GM23338 (cell line): ENCODE data around the gene FAM241B. TPM values are rescaled to one million over a fixed set of nuclear protein-coding genes. Genes with fewer than 3 reads are reported as not detected.

ENCODE experiments used
- ATAC-seq: fragments of 200-7000 bp; cut with Tn5 transposase; 3 replicates; pipeline ENCODE4 v1.9.1; 2020
- DNase-seq: peaks from one replicate; pipeline ENCODE4 v3.0.0-alpha.2; 2015; ENCODE audit warnings: low spot score
- H2AFZ ChIP-seq: fragments of 200-600 bp; sonication (generic); 2 replicates; pipeline ENCODE4 v1.8.0; 2016; ENCODE audit warnings: antibody characterized with exemption, mild to moderate bottlenecking, moderate library complexity
- H3F3A ChIP-seq: fragments of 200-600 bp; sonication (generic); replicated peaks from 2 replicates; pipeline ENCODE4 v1.8.0; 2017; ENCODE audit warnings: antibody characterized with exemption, mixed run types, low read depth
- H3K27ac ChIP-seq: fragments of 200-600 bp; sonication (generic); 2 replicates; pipeline ENCODE4 v1.6.1; 2016; ENCODE audit warnings: low read depth
- H3K27me3 ChIP-seq: fragments of 200-600 bp; sonication (generic); 2 replicates; pipeline ENCODE4 v1.8.0; 2016; ENCODE audit warnings: mild to moderate bottlenecking, mixed run types, moderate library complexity; ENCODE audit not compliant: insufficient read depth
- H3K36me3 ChIP-seq: fragments of 200-600 bp; sonication (generic); 2 replicates; pipeline ENCODE4 v1.8.0; 2016; ENCODE audit warnings: mild to moderate bottlenecking; ENCODE audit not compliant: insufficient read depth
- H3K4me1 ChIP-seq: fragments of 200-600 bp; sonication (generic); 2 replicates; pipeline ENCODE4 v1.8.0; 2016; ENCODE audit warnings: mild to moderate bottlenecking, moderate library complexity; ENCODE audit not compliant: insufficient read depth
- H3K4me2 ChIP-seq: fragments of 200-600 bp; sonication (generic); 2 replicates; pipeline ENCODE4 v1.7.1; 2017; ENCODE audit warnings: mixed run types
- H3K4me3 ChIP-seq: fragments of 200-600 bp; sonication (generic); 2 replicates; pipeline ENCODE4 v1.6.1; 2016; ENCODE audit warnings: mixed run types
- H3K79me2 ChIP-seq: fragments of 200-600 bp; sonication (generic); replicated peaks from 2 replicates; pipeline ENCODE4 v1.8.0; 2017; ENCODE audit warnings: mild to moderate bottlenecking; ENCODE audit not compliant: insufficient read depth
- H3K9me2 ChIP-seq: fragments of 200-600 bp; sonication (generic); 2 replicates; pipeline ENCODE4 v1.8.0; 2017; ENCODE audit not compliant: insufficient read depth
- H4K20me1 ChIP-seq: fragments of 200-600 bp; sonication (generic); replicated peaks from 2 replicates; pipeline ENCODE4 v1.8.0; 2017; ENCODE audit warnings: mild to moderate bottlenecking; ENCODE audit not compliant: insufficient read depth
- H3K27ac Mint-ChIP-seq: 2 replicates; pipeline ENCODE4 v1.8.0; 2020; ENCODE audit warnings: inconsistent platforms, mild to moderate bottlenecking, moderate library complexity, mixed read lengths
- H3K27me3 Mint-ChIP-seq: 3 replicates; pipeline ENCODE4 v1.8.0; 2022; ENCODE audit warnings: low read depth, mild to moderate bottlenecking, moderate library complexity, mixed read lengths, inconsistent platforms; ENCODE audit not compliant: insufficient read depth, poor library complexity
- H3K36me3 Mint-ChIP-seq: 3 replicates; pipeline ENCODE4 v1.8.0; 2021; ENCODE audit warnings: low read depth, mild to moderate bottlenecking, inconsistent platforms, moderate library complexity, mixed read lengths
- H3K4me1 Mint-ChIP-seq: 3 replicates; pipeline ENCODE4 v1.8.0; 2020; ENCODE audit warnings: mild to moderate bottlenecking, inconsistent platforms, mixed read lengths
- H3K4me3 Mint-ChIP-seq: 3 replicates; pipeline ENCODE4 v1.8.0; 2021; ENCODE audit warnings: moderate library complexity, mild to moderate bottlenecking, inconsistent platforms, mixed read lengths
- H3K9me3 Mint-ChIP-seq: 3 replicates; pipeline ENCODE4 v1.8.0; 2020; ENCODE audit warnings: moderate library complexity, mild to moderate bottlenecking, inconsistent platforms, mixed read lengths
- CREB1 ChIP-seq: fragments of 250-450 bp; sonication (Bioruptor Pico); IDR thresholded peaks from 2 replicates; pipeline ENCODE4 v1.5.0; 2020; ENCODE audit warnings: low read depth, mild to moderate bottlenecking, moderate library complexity
- CTCF ChIP-seq, 2 experiments: fragments of 200-600 bp in 1 of 2; sonication (generic) in 1 of 2; conservative IDR thresholded peaks; 2 replicates each; pipeline versions ENCODE4 v1.5.1 to v1.6.1; 2016 to 2017; ENCODE audit warnings: antibody characterized with exemption in 2 of 2, low read depth in 2 of 2, mild to moderate bottlenecking in 2 of 2, moderate library complexity in 1 of 2
- ETS1 ChIP-seq: IDR thresholded peaks from 2 replicates; pipeline ENCODE4 v1.6.1; 2016; ENCODE audit warnings: antibody characterized with exemption
- EZH2 ChIP-seq: fragments of 200-600 bp; sonication (generic); IDR thresholded peaks from one replicate; pipeline ENCODE4 v1.8.0; 2017; ENCODE audit warnings: antibody characterized with exemption, mild to moderate bottlenecking, low read depth; ENCODE audit not compliant: unreplicated experiment
- EZH2phosphoT487 ChIP-seq: fragments of 200-600 bp; sonication (generic); IDR thresholded peaks from one replicate; pipeline ENCODE4 v1.8.1; 2018; ENCODE audit warnings: antibody characterized with exemption; ENCODE audit not compliant: unreplicated experiment
- JUNB ChIP-seq: IDR thresholded peaks from one replicate; pipeline ENCODE4 v1.6.1; 2016; ENCODE audit warnings: antibody characterized with exemption; ENCODE audit not compliant: unreplicated experiment
- POLR2AphosphoS5 ChIP-seq: IDR thresholded peaks from 2 replicates; pipeline ENCODE4 v1.6.1; 2016; ENCODE audit warnings: antibody characterized with exemption, low read depth
- REST ChIP-seq: IDR thresholded peaks from one replicate; pipeline ENCODE4 v1.6.1; 2018; ENCODE audit warnings: antibody characterized with exemption; ENCODE audit not compliant: unreplicated experiment
- STAT1 ChIP-seq: IDR thresholded peaks from one replicate; pipeline ENCODE4 v1.6.1; 2016; ENCODE audit warnings: antibody characterized with exemption; ENCODE audit not compliant: unreplicated experiment
- ZNF114 ChIP-seq: fragments of 250-450 bp; sonication (Bioruptor Pico); IDR thresholded peaks from 2 replicates; pipeline ENCODE4 v1.5.0; 2020; ENCODE audit warnings: mild to moderate bottlenecking, moderate library complexity
- ZNF331 ChIP-seq: fragments of 250-450 bp; sonication (Bioruptor Pico); IDR thresholded peaks from 2 replicates; pipeline ENCODE4 v1.5.0; 2020; ENCODE audit warnings: low read depth, mild to moderate bottlenecking, moderate library complexity
- polyA plus RNA-seq: library from polyadenylated mRNA; unstranded; fragments of >200 nt; fragmentation: Nextera tagmentation; extraction: Ambion mirVana; gene quantifications from 2 replicates; pipeline ENCODE4 v1.2.1, GENCODE V29; 2016
- total RNA-seq: library from RNA; depleted of rRNA; stranded (reverse); fragments of >200 nt; shearing (Covaris generic); gene quantifications from 2 replicates; pipeline ENCODE4 v1.2.3, GENCODE V29; 2014

Gene FAM241B
- total and polyA plus RNA-seq, 2 experiments from 2014 or later: 6.7 to 28.3 TPM

- no peak for TF ChIP-seq ZNF331
- no peak for TF ChIP-seq ZNF114 (CRISPR knock-in tag)
Observed at GRCh38 chr10:69628891-69629290, 1.2 kb upstream of the FAM241B start (continued).

GRCh38 chr10:69629519-69629896 is 539 bp upstream of the FAM241B start:
- H3K4me1 Mint-ChIP-seq: peaks cover 6% of the 10 kb centered on the region
- Histone ChIP-seq H3K27me3 (peaks cover 26% of the 10 kb centered on the region), H3K36me3 (no peaks in the 10 kb centered on the region), H3F3A (no peaks in the 10 kb centered on the region), H3K4me1 (peaks cover 11% of the 10 kb centered on the region; the same call in 1 of the 2 replicates), H3K27ac (no peak overlapping the region), H4K20me1 (no peaks in the 10 kb centered on the region), H3K9me2 (no peaks in the 10 kb centered on the region), H3K4me3 (peak overlapping the region; percentile 91), H3K4me2 (peak overlapping the region; percentile 97), H2AFZ (peak overlapping the region; percentile 93; the same call in 1 of the 2 replicates), H3K79me2 (no peaks in the 10 kb centered on the region; the same call in 1 of the 2 replicates)
- H3K27ac Mint-ChIP-seq: no peak overlapping the region
- H3K4me3 Mint-ChIP-seq: peak overlapping the region; percentile 72; the same call in 2 of the 3 replicates
- DNase-seq: no peak
- no peaks in the 10 kb centered on the region for H3K9me3 Mint-ChIP-seq
- peaks cover 18% of the 10 kb centered on the region for H3K36me3 Mint-ChIP-seq
- H3K27me3 Mint-ChIP-seq: peaks cover 10% of the 10 kb centered on the region
- peak; percentile 42 for TF ChIP-seq EZH2
- TF ChIP-seq REST: no peak
- no peak for TF ChIP-seq ZNF331
- ATAC-seq: no peak; the same call in 1 of the 3 replicates

- DNase-seq (no peak), ATAC-seq (peak; percentile 54)
- Histone ChIP-seq H3K9me2 (no peaks in the 10 kb centered on the region), H2AFZ (peak overlapping the region; percentile 89), H3K79me2 (no peaks in the 10 kb centered on the region; the same call in 1 of the 2 replicates), H3K36me3 (no peaks in the 10 kb centered on the region), H3K27ac (no peak overlapping the region), H4K20me1 (no peaks in the 10 kb centered on the region), H3F3A (no peaks in the 10 kb centered on the region), H3K27me3 (peaks cover 26% of the 10 kb centered on the region), H3K4me2 (peak overlapping the region; percentile 97), H3K4me3 (peak overlapping the region; percentile 91), H3K4me1 (peaks cover 11% of the 10 kb centered on the region; the same call in 1 of the 2 replicates)
- H3K4me1 Mint-ChIP-seq: peaks cover 6% of the 10 kb centered on the region
- H3K4me3 Mint-ChIP-seq: peak overlapping the region; percentile 78
- peaks cover 10% of the 10 kb centered on the region for H3K27me3 Mint-ChIP-seq
- no peak overlapping the region for H3K27ac Mint-ChIP-seq
- peaks cover 18% of the 10 kb centered on the region for H3K36me3 Mint-ChIP-seq
- H3K9me3 Mint-ChIP-seq: no peaks in the 10 kb centered on the region; the same call in 2 of the 3 replicates
- TF ChIP-seq JUNB: no peak
- TF ChIP-seq ETS1: no peak
- no peak for TF ChIP-seq ZNF331
- TF ChIP-seq CREB1 (CRISPR knock-in tag): no peak
- no peak for TF ChIP-seq ZNF114 (CRISPR knock-in tag)
- no peak for TF ChIP-seq STAT1
- no peak for TF ChIP-seq EZH2phosphoT487
- TF ChIP-seq CTCF (conservative IDR thresholded peaks at IDR 0.05; ENCODE audit: low read depth in 2 of 2): no peak
- TF ChIP-seq REST: no peak
- no peak for TF ChIP-seq POLR2AphosphoS5
Observed at GRCh38 chr10:69630651-69631400, 779 bp downstream of the FAM241B start.
